HG03378 (cell line): ENCODE data around the gene UNC13D.
"Not testable (repeated sequence)": the region's sequence is repeated elsewhere in the genome, so short reads cannot be mapped to it uniquely, and the experiment has no call there.

Source experiments
- ATAC-seq: cut with Tn5 transposase; IDR thresholded peaks from one replicate; pipeline ENCODE4 v1.9.1; 2021; ENCODE audit warnings: mild to moderate bottlenecking, moderate library complexity; ENCODE audit not compliant: unreplicated experiment

The UNC13D gene

DNA sequence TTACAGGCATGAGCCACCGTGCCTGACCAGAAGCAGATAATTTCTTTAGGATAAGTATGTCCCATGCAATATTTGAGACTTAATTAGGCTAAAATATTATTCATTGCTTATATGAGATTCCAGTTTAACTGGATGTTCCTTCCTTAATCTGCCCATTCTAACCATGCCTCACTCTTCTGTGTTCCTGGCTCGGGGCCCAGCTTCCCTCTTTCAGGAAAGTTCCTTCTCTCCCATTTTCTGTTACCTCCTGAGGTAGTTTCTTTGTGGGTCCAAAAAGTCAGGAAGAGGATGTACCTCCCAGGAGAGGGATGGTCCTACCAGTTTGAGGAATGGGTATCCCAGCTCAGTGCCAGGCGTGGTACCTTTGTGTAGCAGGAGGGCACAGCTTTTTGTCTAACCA, 36.3 kb downstream of the UNC13D start:
- no peak for ATAC-seq

DNA sequence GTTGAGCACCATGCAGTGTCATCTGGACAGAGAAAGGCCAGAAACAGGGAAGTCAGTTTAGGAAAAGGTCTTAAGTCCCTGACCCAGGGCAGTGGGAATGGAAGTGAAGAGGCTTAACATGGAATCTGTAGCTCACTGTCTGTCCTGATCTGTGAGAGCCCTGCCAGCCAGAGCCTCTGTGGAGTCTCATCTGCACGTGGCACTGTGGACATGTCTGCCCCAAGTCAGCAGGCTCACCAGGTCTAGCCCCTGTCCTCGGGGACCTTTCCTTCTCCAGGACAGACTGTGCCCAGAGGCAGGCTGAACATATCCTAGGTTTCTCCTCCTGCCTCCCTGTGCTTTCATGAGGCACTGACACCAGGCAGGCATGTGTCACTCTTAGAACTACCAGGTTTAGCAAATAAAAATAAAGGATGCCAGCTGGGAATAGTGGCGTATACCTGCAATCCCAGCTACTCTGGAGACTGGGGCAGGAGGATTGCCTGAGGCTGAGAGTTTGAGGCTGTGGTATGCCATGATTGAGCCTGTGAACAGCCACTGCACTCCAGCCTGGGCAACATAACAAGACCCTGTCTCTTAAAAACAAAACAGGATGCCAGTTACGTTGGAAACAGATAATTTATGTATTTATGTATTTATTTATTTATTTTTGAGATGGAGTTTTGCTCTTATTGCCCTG, 37.2 kb downstream of the UNC13D start:
- no peak for ATAC-seq

DNA sequence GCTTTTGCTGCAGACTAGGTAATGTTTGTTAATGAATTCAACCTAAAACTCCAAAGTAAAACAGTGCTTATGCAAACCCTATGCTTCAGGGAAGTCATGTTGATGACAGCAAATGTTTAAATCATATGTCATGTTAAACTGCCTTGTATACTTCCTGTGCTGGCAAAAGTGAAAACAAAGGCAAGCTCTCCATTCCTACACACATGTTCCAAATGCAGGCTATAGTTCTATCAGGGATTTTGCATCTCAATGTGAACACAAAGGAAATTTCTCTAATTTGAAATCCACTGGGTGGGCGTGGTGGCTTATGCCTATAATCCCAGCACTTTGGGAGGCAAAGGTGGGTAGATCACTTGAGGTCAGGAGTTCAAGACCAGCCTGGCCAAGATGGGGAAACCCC, 40.3 kb downstream of the UNC13D start:
- no peak for ATAC-seq

DNA sequence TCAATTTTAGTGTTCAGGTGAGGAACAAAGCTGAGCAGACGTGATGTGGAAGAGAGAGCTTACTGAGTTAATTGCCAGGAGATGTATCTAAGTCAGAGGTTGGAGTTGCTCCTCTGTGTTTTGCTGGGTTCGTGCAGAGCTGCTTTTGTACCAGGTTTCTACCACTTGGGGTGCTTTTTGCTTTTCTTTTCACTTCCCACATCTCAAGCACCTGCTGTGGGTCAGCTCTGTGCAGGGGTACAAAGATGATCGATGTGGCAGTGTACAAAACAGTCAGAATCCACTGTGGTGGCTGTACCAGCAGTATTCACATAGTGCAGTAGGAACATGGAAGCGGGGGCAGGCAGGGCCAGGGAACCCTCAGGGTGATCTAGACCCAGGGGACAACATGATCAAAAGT, 44.8 kb downstream of the UNC13D start:
- no peak for ATAC-seq

DNA sequence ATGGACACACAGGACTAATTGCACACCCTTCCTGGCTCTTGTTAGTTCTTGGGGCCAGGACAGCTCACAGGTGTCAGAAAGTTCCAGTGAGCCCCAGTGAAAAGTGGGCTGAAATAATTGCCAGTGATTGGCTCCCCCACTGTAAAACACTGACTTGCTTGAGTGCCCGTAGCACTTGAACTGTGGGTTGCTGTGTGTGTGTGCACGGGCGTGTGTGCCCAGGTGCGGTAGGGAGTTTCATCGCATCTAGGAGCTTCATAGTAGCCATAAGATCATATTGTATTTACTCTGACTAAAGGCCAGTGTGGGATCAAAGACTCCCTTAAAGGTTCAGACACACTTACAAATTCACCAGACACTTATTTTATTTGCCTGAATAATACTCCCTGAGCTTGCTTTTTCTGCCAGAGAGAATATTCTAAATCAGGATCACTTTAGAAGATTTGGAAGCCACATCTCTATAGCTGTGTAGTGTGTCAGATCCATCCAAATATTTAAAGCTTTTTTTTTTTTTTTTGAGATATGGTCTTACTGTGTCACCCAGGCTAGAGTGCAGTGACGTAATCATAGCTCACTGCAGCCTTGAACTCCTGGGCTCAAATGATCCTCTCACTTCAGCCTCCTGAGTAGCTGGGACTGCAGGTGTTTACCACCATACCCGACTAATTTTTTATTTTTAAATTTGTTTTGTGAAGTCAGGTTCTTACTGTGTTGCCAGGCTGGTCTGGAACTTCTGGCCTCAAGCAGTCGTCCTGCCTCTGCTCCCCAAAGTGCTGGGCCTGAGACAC, 48.2 kb downstream of the UNC13D start:
- no peak for ATAC-seq

DNA sequence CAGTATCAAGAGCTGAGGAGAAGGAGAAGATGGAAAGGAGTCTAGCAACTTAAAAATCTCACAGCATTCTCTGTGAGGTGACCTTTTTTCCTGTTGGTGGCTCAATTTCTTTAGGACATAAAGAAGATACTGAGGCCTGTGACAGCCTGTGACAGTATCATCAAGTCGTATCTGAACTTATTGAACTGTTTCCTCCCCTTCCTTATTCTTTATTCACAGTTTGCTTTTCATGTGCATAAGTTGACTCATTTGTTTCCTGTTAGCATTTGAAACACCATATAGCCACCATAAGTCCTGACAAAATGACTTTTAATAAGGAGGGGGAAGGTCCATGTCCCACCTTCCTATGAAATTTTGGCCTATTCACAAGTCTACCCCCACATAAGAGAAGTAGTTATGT, 50.7 kb downstream of the UNC13D start:
- no peak for ATAC-seq

DNA sequence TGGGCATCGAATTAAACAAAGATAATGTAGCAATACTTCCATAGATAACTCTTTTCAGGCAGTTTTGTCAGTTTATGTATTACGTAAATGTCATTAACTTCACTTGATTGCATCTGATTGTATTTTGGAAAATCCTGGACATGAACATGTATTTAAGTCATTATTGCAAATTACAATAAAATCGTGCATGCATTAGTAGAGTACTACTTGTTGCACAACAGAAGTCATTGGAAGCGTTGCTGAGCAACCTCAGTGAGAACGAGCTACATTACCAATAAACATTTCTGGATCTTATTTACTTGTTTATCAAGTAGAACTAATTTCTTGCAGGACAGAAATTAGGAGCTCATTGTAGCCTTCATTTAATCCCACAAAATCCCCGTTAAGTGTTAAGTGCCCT, 53.0 kb downstream of the UNC13D start:
- no peak for ATAC-seq

DNA sequence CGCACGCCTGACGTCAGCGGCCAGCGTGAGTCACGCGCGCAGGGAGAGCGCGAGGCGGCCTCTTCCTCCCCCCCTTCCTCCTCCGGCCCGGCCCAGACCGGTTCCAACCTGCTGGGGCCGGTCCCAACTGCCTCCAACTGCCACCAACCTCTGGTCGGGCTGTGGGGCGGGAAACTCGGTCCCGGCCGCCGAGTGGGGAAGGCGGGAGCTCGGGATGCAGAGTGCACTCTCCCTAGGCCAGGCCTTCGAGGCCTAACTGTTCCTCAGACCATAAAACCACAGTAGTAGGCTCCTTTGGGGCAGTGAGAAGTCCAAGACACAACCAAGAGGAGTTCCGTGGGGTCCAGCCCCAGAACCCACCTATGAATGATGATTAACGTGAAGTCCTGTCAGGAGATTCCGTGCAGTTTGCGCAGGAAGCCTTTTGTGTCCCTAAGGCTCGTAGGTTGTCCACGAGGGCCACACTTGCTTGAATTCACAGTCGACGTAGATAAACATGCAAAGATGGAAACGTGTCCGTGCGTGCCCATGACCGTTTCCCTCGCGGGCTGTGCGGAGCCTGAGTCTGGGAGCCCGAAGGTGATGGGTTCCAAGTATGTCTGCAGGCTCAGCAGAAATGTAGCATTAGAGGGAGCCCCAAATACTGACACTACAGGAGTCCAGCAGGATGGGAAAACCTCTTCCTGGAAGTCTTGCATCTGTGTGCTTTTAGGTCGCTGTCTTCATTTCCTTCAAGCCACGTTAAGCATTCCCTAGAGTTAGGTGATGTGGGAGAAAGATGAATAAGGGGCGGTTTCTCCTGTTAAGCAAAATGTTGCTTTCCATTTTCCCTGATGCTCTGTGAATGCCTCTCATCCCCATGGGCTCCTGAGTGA, 59.0 kb downstream of the UNC13D start:
- peak; percentile 26 for ATAC-seq

DNA sequence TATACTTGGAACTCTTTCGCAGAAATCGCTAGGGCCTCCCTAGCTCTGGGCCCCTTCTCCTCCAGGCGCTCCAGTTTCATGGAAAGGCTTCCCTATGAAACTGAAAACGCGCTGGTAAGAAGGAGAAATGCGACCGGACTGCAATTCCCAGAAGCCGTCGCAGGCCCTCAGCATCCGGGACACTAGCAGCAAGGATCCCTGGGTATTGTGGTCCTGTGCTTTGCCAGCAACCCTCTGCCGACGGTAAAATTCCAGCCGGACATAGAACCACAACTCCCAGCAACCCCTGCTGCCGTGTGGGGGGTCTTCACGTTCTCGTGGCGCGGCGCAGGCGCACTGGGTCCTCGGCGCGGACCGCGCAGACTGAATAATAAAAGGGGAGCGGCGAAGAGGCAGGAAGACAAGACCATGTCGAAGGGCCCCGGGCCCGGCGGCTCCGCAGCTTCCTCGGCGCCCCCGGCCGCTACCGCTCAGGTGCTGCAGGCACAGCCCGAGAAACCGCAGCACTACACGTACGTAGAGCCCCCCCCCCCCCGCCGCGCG, 59.7 kb downstream of the UNC13D start, which contains the start of gene UNK:
Gene UNK (plus strand): TSS at position 334 of the 543 bp plus-strand sequence. CDS start 75 bp downstream, at position 409.
- ATAC-seq = peak; percentile 55

DNA sequence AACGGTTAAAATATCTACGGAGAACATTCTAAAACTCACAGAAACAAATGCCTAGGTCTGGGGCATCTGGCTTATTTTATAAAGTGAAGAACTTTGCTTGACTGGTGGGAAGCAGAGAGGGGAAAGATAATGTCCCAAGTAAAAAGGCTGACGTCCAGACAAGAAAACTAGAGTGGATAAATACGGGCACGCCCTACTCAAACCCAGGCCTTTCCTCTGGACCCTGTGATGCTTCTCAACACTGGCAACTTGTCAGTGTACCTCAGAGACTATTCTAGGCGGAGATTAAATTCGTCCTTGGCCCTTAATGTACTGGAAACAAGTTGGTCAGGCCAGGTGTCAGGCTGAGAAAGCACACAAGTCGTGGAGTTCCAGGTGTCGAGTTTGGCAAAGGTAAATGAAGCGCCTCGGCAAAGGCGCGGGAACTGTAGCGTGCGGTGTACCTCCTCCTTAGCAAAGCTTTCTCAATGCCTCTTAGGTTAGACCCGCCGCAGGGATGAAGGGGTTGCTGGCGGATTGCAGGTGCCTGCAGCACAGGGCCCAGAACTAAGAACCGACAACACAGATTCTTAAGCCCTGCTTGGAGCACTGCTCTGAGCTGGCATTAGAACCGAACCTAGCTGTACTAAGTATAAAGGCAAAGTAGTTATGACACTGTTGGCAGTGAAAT, 60.3 kb downstream of the UNC13D start:
- ATAC-seq = no peak

DNA sequence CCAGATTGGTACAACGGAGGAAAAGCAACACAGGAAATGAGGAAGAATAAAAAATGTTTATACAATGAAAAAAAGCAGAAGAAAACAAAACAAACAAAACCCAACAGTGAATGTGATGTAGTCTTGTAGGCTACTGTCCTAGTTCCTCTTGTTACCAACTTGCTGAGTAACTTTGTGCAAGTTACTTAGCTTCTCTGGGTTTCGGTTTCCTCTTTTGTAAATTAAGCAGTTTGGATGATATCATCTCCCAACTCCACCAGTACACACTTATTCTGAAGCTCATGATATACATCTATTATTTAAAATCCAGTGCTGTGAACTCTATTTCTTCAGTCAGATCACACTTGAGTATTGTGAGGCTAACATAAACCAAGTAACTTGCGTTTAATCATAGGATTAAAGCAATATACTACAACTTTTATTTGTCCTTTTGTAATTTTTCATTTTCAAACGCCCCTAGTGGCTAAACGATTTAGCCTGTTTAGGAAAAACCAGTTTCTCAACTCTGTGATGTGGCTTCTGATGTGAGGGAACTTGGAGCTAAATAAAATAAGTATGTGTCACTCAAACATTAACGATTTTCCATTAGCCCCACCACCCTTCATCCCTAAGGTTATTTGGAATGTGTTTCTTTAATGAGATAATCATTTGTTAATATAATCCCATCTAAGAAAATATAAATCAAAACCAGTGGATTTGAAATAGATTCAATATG, 61.0 kb downstream of the UNC13D start:
- ATAC-seq = peak; percentile 21

DNA sequence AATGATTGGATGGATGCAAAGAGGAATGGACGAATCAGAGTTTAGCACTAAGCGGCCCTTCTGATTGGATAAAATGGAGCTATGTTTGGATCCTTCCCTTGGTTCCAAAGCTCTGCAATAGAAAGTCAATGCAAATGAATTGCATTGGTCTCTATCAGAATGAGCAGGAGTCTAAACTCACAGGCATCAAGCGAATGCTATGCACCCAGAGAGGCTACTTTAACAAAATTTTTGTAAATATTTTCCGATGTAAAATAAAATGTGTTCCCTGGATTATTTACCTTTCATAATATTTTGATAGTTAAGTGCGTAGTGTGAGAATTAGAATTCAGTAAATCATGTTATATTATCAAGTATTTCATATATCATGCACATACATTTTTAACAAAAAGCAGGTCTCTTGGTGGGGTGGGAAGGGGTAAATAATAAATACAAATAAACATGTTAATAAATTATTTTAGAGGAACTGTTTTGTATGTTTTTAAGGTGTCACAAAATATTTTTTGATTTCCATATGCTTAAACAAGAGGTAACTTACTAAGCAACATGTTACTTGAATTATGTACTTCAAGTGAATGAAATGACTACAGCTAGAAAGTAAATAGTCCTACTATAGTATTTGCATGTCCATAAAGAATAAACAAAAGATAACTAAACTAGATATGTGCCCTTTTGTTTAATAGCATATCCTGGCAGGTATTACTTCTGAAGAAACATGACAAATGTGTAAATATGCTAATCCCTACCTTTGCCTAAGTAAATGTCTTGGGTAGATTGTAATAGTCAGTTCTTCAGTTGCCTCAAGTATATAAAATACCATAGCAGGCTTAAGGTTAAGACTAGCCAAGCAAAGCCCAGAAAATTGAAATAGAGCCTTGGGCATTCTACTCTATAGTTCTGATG, 64.0 kb downstream of the UNC13D start:
- ATAC-seq = no peak

DNA sequence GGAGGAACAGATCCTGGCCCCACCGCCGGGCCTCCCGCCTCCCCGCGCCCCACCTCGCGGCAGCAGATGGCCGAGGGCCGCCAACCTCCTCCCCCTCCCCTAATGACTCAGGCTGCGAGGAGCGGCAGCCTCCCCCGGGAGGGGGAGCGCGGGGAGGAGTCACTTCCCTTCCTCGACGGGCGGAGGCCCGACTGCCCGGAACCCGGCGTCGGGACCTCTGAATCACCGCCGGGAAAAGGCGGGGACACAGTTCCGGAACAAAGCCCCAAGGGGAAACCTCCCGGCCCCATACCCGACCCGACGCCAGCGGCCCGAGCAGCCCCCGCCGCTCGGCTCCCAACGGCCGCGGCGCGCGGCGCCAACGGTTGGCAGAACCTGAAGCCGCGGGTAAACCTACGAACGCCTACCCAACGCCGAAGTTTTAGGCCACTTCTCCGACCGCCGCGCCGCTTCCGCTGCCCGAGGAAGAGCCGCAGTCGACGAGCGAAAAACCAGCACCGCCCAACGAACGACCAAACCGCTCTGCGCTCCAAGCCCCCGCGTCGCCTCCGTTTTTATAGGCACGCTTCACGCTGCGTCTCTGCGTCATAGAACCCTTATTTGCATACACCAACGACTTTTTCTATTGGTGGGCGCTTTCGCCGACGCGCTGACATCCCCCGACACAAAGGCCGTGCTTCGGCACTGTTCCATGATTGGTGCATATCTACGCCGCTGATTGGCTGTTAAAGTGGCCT, 64.8 kb downstream of the UNC13D start:
- peak; percentile 71 for ATAC-seq

DNA sequence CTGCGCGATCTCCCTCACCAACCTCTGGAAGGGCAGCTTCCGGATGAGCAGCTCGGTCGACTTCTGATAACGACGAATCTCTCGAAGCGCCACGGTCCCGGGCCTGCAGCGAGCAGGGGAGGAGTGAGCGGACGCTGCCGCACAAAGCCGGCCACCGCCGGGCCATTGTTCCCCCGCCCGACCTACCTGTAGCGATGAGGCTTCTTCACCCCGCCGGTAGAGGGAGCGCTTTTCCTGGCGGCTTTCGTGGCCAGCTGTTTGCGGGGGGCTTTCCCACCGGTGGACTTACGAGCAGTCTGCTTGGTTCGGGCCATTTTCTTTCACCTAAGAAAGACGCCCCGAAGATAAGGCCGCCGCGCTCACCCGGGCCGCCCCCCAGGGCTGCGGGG, 65.3 kb downstream of the UNC13D start:
- no peak for ATAC-seq

DNA sequence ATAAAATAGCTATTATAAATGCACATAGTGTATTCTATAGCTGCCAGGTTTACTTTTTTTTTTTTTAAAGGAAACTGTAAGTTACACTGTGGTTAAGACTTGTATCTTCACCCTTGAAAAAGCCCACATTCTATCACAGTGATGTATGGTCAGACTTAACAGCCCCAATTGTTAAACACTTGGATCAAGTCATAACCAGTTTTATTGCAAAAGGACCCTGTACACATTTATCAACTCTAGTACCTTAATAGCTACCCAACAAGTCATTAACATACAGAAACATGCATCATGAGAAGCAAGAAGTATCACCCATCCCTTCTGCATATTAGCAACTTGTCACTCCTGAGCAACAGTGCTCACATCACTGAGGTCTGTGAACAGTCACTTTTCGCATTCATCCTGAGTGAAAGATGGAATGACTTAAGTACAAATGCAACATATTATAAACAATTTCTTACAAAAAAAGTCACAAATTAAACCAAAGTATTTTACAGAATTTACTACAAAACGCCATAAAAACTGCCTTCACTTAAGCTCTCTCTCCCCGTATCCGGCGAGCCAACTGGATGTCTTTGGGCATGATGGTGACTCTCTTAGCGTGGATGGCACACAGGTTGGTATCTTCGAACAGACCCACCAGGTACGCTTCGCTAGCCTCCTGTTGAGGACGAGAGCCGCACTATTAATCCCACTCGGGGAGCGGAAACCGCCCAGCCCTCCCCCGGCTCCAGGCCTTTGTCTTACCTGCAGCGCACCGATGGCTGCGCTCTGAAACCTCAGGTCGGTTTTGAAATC, 65.9 kb downstream of the UNC13D start:
- ATAC-seq = not testable (repeated sequence)

DNA sequence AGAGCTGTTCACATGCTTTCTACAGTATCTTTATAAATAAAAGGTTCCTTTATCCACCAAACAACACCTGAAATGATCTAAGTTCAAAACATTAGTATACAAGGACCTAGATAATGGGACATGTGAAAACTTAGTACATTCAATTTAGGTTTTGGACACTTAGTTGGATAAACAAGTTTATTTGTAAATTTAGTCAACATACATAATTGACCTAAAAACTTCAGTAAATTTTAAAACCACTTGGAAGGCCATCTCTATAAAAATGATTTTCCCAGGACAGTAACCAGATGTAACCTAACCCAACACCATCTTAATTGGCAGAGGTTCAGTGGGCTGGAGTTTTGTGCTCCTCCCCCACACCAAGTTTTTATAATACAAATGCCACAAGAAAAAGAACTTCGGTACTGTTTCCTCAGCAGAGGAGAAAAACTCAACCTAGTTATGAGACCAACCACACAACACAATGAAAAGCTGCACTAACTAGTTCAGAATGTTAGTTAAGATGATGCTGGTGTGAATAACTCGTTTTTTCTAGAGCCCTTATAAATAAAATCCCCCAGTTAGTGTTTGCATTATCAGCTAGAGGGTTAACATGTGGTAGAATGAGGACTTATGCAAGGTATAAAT, 66.8 kb downstream of the UNC13D start:
- no peak for ATAC-seq
